GM12878 (cell line): ENCODE data around the gene NINL. TPM values are rescaled to one million over a fixed set of nuclear protein-coding genes. Genes with fewer than 3 reads are reported as not detected.
"Not testable (repeated sequence)": the region's sequence is repeated elsewhere in the genome, so short reads cannot be mapped to it uniquely, and the experiment has no call there.

Experiments used
- ATAC-seq: fragments of 200-7000 bp; cut with Tn5 transposase; 3 replicates; pipeline ENCODE4 v1.9.1; 2020; ENCODE audit warnings: mild to moderate bottlenecking, moderate library complexity
- BruUV-seq: library from RNA; stranded (reverse); fragments of 400-500 nt; replicated peaks from 2 replicates; lab custom pipeline; 2021; lab: Mats Ljungman, UMichigan
- CTCF ChIA-PET: fragments of 300-600 bp; sonication (Branson Sonifier 250); formaldehyde crosslinking; extraction: SDS; loops from one replicate; lab custom pipeline; 2021; ENCODE audit warnings: inconsistent platforms; lab: Yijun Ruan, JAX
- POLR2A ChIA-PET: fragments of 350-600 bp; formaldehyde crosslinking; extraction: SDS; loops from one replicate; lab custom pipeline; 2021; ENCODE audit warnings: inconsistent platforms; lab: Charles Lee
- RAD21 ChIA-PET: fragments of 300-600 bp; sonication (Branson Sonifier 250); formaldehyde crosslinking; loops from one replicate; lab custom pipeline; 2023; ENCODE audit warnings: antibody characterized with exemption; ENCODE audit not compliant: unreplicated experiment; lab: Charles Lee
- SMC1A ChIA-PET: fragments of 300-600 bp; sonication (Branson Sonifier 250); formaldehyde crosslinking; loops from one replicate; lab custom pipeline; 2023; ENCODE audit not compliant: unreplicated experiment, uncharacterized antibody; lab: Charles Lee
- DNase-seq: peaks from one replicate; pipeline ENCODE4 v3.0.0-alpha.2; 2011; ENCODE audit warnings: low read depth, low spot score
- FAIRE-seq: peaks from 3 replicates; lab custom pipeline; 2011; peaks lifted over from hg19 to GRCh38; lab: Jason Lieb, UNC
- H2AFZ ChIP-seq: 2 replicates; pipeline ENCODE4 v1.6.0; 2011; ENCODE audit warnings: low read depth, low read length, control low read depth; ENCODE audit not compliant: control insufficient read depth
- H3K27ac ChIP-seq: 2 replicates; pipeline ENCODE4 v1.5.1; 2011; ENCODE audit warnings: control low read depth; ENCODE audit not compliant: control insufficient read depth, insufficient read depth
- H3K27me3 ChIP-seq, 2 experiments: replicated peaks in 1 of 2; 2 replicates each; pipeline versions ENCODE4 v1.6.0 to v1.6.1; 2011; ENCODE audit warnings: low read length in 1 of 2; ENCODE audit not compliant: control insufficient read depth in 2 of 2, insufficient read depth in 2 of 2
- H3K36me3 ChIP-seq, 2 experiments: 2 replicates each; pipeline ENCODE4 v1.5.1; 2011; ENCODE audit warnings: low read length in 1 of 2; ENCODE audit not compliant: control insufficient read depth in 2 of 2, insufficient read depth in 2 of 2
- H3K4me1 ChIP-seq: 2 replicates; pipeline ENCODE4 v1.6.1; 2011; ENCODE audit warnings: mild to moderate bottlenecking, low read length, moderate library complexity, mixed read lengths; ENCODE audit not compliant: control insufficient read depth, insufficient read depth
- H3K4me2 ChIP-seq: 2 replicates; pipeline ENCODE4 v1.6.0; 2011; ENCODE audit warnings: control low read depth; ENCODE audit not compliant: control insufficient read depth, insufficient read depth
- H3K4me3 ChIP-seq: fragments of 200-600 bp; sonication (generic); 2 replicates; pipeline ENCODE4 v1.5.1; 2016
- H3K79me2 ChIP-seq: 2 replicates; pipeline ENCODE4 v1.6.0; 2011; ENCODE audit warnings: low read length; ENCODE audit not compliant: control insufficient read depth, insufficient read depth
- H3K9ac ChIP-seq: 2 replicates; pipeline ENCODE4 v1.8.0; 2011; ENCODE audit warnings: low read length, control low read depth, mixed read lengths; ENCODE audit not compliant: control insufficient read depth, insufficient read depth
- H3K9me3 ChIP-seq: replicated peaks from 3 replicates; pipeline ENCODE4 v1.5.1; 2011; ENCODE audit warnings: mild to moderate bottlenecking, low read length; ENCODE audit not compliant: control insufficient read depth, insufficient read depth
- H4K20me1 ChIP-seq: 2 replicates; pipeline ENCODE4 v1.6.0; 2011; ENCODE audit not compliant: control insufficient read depth, insufficient read depth
- CEBPB ChIP-seq, 2 experiments: fragments of 150-350 bp in 1 of 2; IDR thresholded peaks; 2 replicates each; pipeline ENCODE4 v1.6.1; 2012 to 2014; ENCODE audit warnings: low read depth in 2 of 2, low read length in 2 of 2, borderline replicate concordance in 1 of 2, inconsistent platforms in 1 of 2
- RCOR1 ChIP-seq: conservative IDR thresholded peaks from 2 replicates; pipeline ENCODE4 v1.6.1; 2012; ENCODE audit warnings: low read depth, low read length, improper control_type of control experiment
- RELB ChIP-seq: fragments of 450-650 bp; IDR thresholded peaks from 2 replicates; pipeline ENCODE4 v1.6.1; 2017; ENCODE audit warnings: low read depth, mild to moderate bottlenecking, moderate library complexity
- ZNF592 ChIP-seq: fragments of 450-650 bp; IDR thresholded peaks from 2 replicates; pipeline ENCODE4 v1.6.1; 2017; ENCODE audit warnings: mild to moderate bottlenecking, moderate library complexity
- WGBS: methylation state at CpG from one replicate; pipeline ENCODE4 v1.1.6; 2016; ENCODE audit warnings: low lambda C conversion rate; ENCODE audit not compliant: insufficient replicate concordance, insufficient coverage; ENCODE audit errors: missing lambda C conversion rate; 5-methylcytosine and 5-hydroxymethylcytosine counted together
- in situ Hi-C: fragments of 300-500 bp; cut with MboI; formaldehyde crosslinking; loops from 9 replicates; pipeline ENCODE4 v1.14.3; 2018; ENCODE audit warnings: mixed read lengths
- intact Hi-C: fragments of 100-400 bp; cut with micrococcal nuclease; formaldehyde crosslinking; loops from one replicate; pipeline ENCODE4 v1.14.2; 2022; ENCODE audit not compliant: unreplicated experiment
- polyA plus RNA-seq, 11 experiments: library from polyadenylated mRNA; depleted of rRNA in 4 of 11; unstranded in 6 of 11; stranded (reverse) in 5 of 11; fragments of >200 nt; fragmentation: Nextera tagmentation in 4 of 11; fragmentation: Illumina TruSeq in 1 of 11; extraction: Ambion mirVana in 4 of 11; extraction: Trizol in 1 of 11; gene quantifications; 1 replicate in 1 of 11; 2 replicates in 10 of 11; pipeline versions ENCODE4 v1.2.1 to v1.2.3, GENCODE V29; 2011 to 2016; ENCODE audit warnings: inconsistent platforms in 2 of 11, missing spikeins in 2 of 11, low read depth in 1 of 11
- total RNA-seq, 4 experiments: library from RNA; depleted of rRNA in 3 of 4; stranded (reverse); fragments of >200 nt in 3 of 4; fragmentation: Illumina TruSeq in 1 of 4; extraction: Trizol in 1 of 4; gene quantifications; 2 replicates each; pipeline versions ENCODE4 v1.2.1 to v1.2.3, GENCODE V29; 2013 to 2021

Gene NINL
- total and polyA plus RNA-seq, 10 of the 15 experiments (the other 5 are each of a cell fraction or from before 2014, with no cell fraction given), result 0.04 to 0.77 (median 0.23) TPM; not detected in 1

- no peak for TF ChIP-seq ZNF592
- TF ChIP-seq CEBPB (IDR thresholded peaks at IDR 0.05; ENCODE audit: borderline replicate concordance in 1 of 2, low read depth in 2 of 2, low read length in 2 of 2), result no peak
Measured at GRCh38 chr20:25587536-25587935, 2.2 kb upstream of the NINL start (continued).

GRCh38 chr20:25586877-25587276 is 1.5 kb upstream of the NINL start:
- WGBS, result 81% methylated on average over 10 of the region's 11 CpGs
- CTCF ChIA-PET, result no interaction called here
- DNase-seq (no peak), FAIRE-seq (no peak), ATAC-seq (no peak)
- POLR2A ChIA-PET, result interaction anchor here (0.7 kb wide), 1 partner anchor 1420 kb away, joined by 5 read pairs; no protein-coding TSS in a partner anchor
- no peak overlapping the region for H2AFZ ChIP-seq
- H3K9ac ChIP-seq, result no peak overlapping the region
- RAD21 ChIA-PET, result interaction anchor here (0.7 kb wide), 1 partner anchor 269 kb away, joined by 3 read pairs; no protein-coding TSS in a partner anchor
- no peaks in the 10 kb centered on the region; a peak in 1 of 4 replicates for H3K27me3 ChIP-seq
- H3K4me3 ChIP-seq, result no peak overlapping the region
- SMC1A ChIA-PET, result no interaction called here
- in situ Hi-C loops, result no loop called here
- H3K4me1 ChIP-seq, result no peaks in the 10 kb centered on the region
- no peaks in the 10 kb centered on the region; the same call in 2 of the 3 replicates for H3K9me3 ChIP-seq
- no peak overlapping the region for H3K4me2 ChIP-seq
- no peaks in the 10 kb centered on the region for H3K36me3 ChIP-seq
- H3K79me2 ChIP-seq, result no peaks in the 10 kb centered on the region
- intact Hi-C loops, result no loop called here
- BruUV-seq, result no TSS peak
- H3K27ac ChIP-seq, result no peak overlapping the region
- no peaks in the 10 kb centered on the region for H4K20me1 ChIP-seq
- no peak for TF ChIP-seq RELB
- TF ChIP-seq RCOR1, result no peak

GRCh38 chr20:25583607-25584006 is 1.7 kb downstream of the NINL start:
- H4K20me1 ChIP-seq, H3K9ac ChIP-seq, ATAC-seq, H3K79me2 ChIP-seq, RAD21 ChIA-PET, intact Hi-C loops, CTCF ChIA-PET, H3K9me3 ChIP-seq, H3K36me3 ChIP-seq, DNase-seq, H3K27me3 ChIP-seq, H3K4me1 ChIP-seq, H3K4me2 ChIP-seq, BruUV-seq, POLR2A ChIA-PET, SMC1A ChIA-PET, H3K4me3 ChIP-seq, H3K27ac ChIP-seq, FAIRE-seq, in situ Hi-C loops, H2AFZ ChIP-seq: not testable (repeated sequence)
- WGBS, result 67% methylated on average over 7 of the region's 7 CpGs
